Breast epithelium (tissue), 3 donors: Measurements from ENCODE around the gene ITGA8.

Source experiments
- POLR2A ChIP-seq: fragments of 450-650 bp; IDR thresholded peaks from one replicate; pipeline ENCODE4 v1.6.1; 2016; ENCODE audit warnings: antibody characterized with exemption, mild to moderate bottlenecking, moderate library complexity
- TF ChIP-seq, protein P1 (sequence below), 3 donors: fragments of 450-650 bp; IDR thresholded peaks; one replicate each; pipeline ENCODE4 v1.5.1; 2016 to 2017; ENCODE audit warnings: antibody characterized with exemption in 3 of 3, mild to moderate bottlenecking in 3 of 3, moderate library complexity in 3 of 3

GRCh38 chr10:15726042-15726441, 6.3 kb upstream of the ITGA8 start:
- TF ChIP-seq, protein P1, sequence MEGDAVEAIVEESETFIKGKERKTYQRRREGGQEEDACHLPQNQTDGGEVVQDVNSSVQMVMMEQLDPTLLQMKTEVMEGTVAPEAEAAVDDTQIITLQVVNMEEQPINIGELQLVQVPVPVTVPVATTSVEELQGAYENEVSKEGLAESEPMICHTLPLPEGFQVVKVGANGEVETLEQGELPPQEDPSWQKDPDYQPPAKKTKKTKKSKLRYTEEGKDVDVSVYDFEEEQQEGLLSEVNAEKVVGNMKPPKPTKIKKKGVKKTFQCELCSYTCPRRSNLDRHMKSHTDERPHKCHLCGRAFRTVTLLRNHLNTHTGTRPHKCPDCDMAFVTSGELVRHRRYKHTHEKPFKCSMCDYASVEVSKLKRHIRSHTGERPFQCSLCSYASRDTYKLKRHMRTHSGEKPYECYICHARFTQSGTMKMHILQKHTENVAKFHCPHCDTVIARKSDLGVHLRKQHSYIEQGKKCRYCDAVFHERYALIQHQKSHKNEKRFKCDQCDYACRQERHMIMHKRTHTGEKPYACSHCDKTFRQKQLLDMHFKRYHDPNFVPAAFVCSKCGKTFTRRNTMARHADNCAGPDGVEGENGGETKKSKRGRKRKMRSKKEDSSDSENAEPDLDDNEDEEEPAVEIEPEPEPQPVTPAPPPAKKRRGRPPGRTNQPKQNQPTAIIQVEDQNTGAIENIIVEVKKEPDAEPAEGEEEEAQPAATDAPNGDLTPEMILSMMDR (IDR thresholded peaks at IDR 0.05), result no peak
- no peak for TF ChIP-seq POLR2A
